ENCODE data around the gene DMAC2. TPM values are rescaled to one million over a fixed set of nuclear protein-coding genes. Genes with fewer than 3 reads are reported as not detected.
A peak's percentile ranks its signal among the peaks of the same experiment; 100 is the strongest.

The DMAC2 gene
- total RNA-seq, 1 experiment from 2014 or later: 77.6 TPM

DNA sequence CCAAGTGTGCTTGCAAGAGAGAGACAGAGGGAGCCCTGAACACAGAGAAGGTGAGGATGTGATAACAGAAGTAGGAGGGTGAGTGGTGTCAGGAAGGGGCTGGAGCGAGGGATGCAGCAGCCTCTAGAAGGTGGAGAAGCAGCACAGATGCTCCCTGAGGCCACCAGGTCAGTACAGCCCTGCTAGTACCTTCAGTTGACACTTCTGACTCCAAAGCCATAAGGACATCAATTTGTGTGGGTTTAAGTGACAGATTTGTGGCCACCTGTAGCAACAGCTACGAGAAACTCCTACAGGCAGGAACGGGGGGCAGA, 10.1 kb upstream of the DMAC2 start:
- no peak; the same call in 1 of the 2 replicates for ATAC-seq
- H3K9me3 Mint-ChIP-seq: no peaks in the 10 kb centered on the region
- DNase-seq (ENCODE audit: low spot score): no peak
- POLR2A ChIA-PET: no interaction called here
- CTCF ChIA-PET: interaction anchor here (0.7 to 10.4 kb wide), 12 partner anchors 10 to 250 kb away, joined by 3 to 310 read pairs (median 18); partner anchors contain the start of gene DMAC2
- no peak overlapping the region for H3K27ac Mint-ChIP-seq
- H3K4me3 Mint-ChIP-seq: no peak overlapping the region
- H3K36me3 Mint-ChIP-seq: no peaks in the 10 kb centered on the region
- TF ChIP-seq, protein P1, sequence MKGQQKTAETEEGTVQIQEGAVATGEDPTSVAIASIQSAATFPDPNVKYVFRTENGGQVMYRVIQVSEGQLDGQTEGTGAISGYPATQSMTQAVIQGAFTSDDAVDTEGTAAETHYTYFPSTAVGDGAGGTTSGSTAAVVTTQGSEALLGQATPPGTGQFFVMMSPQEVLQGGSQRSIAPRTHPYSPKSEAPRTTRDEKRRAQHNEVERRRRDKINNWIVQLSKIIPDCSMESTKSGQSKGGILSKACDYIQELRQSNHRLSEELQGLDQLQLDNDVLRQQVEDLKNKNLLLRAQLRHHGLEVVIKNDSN (CRISPR knock-in tag; IDR thresholded peaks at IDR 0.05): no peak
- TF ChIP-seq NR2C2 (CRISPR knock-in tag; IDR thresholded peaks at IDR 0.05): no peak
- TF ChIP-seq, protein P2, sequence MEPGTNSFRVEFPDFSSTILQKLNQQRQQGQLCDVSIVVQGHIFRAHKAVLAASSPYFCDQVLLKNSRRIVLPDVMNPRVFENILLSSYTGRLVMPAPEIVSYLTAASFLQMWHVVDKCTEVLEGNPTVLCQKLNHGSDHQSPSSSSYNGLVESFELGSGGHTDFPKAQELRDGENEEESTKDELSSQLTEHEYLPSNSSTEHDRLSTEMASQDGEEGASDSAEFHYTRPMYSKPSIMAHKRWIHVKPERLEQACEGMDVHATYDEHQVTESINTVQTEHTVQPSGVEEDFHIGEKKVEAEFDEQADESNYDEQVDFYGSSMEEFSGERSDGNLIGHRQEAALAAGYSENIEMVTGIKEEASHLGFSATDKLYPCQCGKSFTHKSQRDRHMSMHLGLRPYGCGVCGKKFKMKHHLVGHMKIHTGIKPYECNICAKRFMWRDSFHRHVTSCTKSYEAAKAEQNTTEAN (CRISPR knock-in tag; IDR thresholded peaks at IDR 0.05): no peak
- peaks cover 3% of the 10 kb centered on the region for H3K4me1 Mint-ChIP-seq
- H3K27me3 Mint-ChIP-seq (ENCODE audit: low read depth): peaks cover 61% of the 10 kb centered on the region

DNA sequence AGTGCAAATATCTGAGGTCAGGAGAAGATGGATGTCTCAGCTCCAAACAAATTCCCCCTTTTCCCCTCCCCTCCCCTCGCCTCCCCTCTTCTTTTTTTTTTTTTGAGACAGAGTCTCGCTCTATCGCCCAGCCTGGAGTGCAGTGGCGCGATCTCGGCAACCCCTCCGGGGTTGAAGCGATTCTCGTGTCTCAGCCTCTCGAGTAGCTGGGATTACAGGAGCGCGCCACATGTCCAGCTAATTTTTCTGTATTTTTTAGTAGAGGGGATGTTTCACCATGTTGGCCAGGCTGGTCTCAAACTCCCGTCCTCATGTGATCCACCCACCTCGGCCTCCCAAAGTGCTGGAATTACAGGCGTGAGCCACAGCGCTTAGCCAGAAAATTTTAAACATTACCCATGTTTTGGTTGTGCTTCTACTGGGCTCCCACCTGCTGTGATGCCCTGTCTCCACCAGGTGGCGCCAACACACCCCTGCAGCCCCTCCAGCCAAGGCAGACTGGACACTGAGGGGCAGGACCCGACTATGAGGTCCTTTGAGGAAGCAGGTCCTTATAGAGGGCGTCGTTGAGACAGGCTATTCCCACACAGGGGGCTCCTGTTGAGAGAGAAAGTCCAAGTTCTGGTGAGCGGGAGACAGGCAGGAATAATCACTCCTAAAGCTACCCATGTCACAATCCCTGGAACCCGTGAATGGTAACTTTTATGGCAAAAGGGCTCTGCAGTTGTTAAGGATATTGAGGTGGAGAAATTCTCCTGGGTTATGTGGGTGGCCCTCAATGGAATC, 9.6 kb upstream of the DMAC2 start:
- Mint-ChIP-seq H3K4me1 (peaks cover 3% of the 10 kb centered on the region), H3K9me3 (no peaks in the 10 kb centered on the region), H3K36me3 (no peaks in the 10 kb centered on the region), H3K27ac (no peak overlapping the region), H3K27me3 (ENCODE audit: low read depth) (peaks cover 62% of the 10 kb centered on the region), H3K4me3 (peak overlapping the region; percentile 70)
- peak; percentile 89 for DNase-seq (ENCODE audit: low spot score)
- TF ChIP-seq SOX15 (CRISPR knock-in tag; IDR thresholded peaks at IDR 0.05) (no peak), JAZF1 (CRISPR knock-in tag; IDR thresholded peaks at IDR 0.05) (no peak), ATF1 (CRISPR knock-in tag; IDR thresholded peaks at IDR 0.05) (no peak)
- TF ChIP-seq, protein P3, sequence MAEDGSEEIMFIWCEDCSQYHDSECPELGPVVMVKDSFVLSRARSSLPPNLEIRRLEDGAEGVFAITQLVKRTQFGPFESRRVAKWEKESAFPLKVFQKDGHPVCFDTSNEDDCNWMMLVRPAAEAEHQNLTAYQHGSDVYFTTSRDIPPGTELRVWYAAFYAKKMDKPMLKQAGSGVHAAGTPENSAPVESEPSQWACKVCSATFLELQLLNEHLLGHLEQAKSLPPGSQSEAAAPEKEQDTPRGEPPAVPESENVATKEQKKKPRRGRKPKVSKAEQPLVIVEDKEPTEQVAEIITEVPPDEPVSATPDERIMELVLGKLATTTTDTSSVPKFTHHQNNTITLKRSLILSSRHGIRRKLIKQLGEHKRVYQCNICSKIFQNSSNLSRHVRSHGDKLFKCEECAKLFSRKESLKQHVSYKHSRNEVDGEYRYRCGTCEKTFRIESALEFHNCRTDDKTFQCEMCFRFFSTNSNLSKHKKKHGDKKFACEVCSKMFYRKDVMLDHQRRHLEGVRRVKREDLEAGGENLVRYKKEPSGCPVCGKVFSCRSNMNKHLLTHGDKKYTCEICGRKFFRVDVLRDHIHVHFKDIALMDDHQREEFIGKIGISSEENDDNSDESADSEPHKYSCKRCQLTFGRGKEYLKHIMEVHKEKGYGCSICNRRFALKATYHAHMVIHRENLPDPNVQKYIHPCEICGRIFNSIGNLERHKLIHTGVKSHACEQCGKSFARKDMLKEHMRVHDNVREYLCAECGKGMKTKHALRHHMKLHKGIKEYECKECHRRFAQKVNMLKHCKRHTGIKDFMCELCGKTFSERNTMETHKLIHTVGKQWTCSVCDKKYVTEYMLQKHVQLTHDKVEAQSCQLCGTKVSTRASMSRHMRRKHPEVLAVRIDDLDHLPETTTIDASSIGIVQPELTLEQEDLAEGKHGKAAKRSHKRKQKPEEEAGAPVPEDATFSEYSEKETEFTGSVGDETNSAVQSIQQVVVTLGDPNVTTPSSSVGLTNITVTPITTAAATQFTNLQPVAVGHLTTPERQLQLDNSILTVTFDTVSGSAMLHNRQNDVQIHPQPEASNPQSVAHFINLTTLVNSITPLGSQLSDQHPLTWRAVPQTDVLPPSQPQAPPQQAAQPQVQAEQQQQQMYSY (CRISPR knock-in tag; IDR thresholded peaks at IDR 0.05): peak; percentile 63; the same call in 1 of the 2 replicates
- TF ChIP-seq, protein P4, sequence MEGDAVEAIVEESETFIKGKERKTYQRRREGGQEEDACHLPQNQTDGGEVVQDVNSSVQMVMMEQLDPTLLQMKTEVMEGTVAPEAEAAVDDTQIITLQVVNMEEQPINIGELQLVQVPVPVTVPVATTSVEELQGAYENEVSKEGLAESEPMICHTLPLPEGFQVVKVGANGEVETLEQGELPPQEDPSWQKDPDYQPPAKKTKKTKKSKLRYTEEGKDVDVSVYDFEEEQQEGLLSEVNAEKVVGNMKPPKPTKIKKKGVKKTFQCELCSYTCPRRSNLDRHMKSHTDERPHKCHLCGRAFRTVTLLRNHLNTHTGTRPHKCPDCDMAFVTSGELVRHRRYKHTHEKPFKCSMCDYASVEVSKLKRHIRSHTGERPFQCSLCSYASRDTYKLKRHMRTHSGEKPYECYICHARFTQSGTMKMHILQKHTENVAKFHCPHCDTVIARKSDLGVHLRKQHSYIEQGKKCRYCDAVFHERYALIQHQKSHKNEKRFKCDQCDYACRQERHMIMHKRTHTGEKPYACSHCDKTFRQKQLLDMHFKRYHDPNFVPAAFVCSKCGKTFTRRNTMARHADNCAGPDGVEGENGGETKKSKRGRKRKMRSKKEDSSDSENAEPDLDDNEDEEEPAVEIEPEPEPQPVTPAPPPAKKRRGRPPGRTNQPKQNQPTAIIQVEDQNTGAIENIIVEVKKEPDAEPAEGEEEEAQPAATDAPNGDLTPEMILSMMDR (IDR thresholded peaks at IDR 0.05): peak; percentile 96
- TF ChIP-seq, protein P5, sequence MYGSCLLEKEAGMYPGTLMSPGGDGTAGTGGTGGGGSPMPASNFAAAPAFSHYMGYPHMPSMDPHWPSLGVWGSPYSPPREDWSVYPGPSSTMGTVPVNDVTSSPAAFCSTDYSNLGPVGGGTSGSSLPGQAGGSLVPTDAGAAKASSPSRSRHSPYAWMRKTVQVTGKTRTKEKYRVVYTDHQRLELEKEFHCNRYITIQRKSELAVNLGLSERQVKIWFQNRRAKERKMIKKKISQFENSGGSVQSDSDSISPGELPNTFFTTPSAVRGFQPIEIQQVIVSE (CRISPR knock-in tag; IDR thresholded peaks at IDR 0.05; ENCODE audit: borderline replicate concordance): no peak
- ATAC-seq: peak; percentile 94
- ChIA-PET POLR2A (no interaction called here), CTCF (interaction anchor here (0.5 to 10.4 kb wide), 29 partner anchors 9 to 442 kb away, joined by 3 to 310 read pairs (median 5); partner anchors contain the start of genes B3GNT8 and DMAC2)

DNA sequence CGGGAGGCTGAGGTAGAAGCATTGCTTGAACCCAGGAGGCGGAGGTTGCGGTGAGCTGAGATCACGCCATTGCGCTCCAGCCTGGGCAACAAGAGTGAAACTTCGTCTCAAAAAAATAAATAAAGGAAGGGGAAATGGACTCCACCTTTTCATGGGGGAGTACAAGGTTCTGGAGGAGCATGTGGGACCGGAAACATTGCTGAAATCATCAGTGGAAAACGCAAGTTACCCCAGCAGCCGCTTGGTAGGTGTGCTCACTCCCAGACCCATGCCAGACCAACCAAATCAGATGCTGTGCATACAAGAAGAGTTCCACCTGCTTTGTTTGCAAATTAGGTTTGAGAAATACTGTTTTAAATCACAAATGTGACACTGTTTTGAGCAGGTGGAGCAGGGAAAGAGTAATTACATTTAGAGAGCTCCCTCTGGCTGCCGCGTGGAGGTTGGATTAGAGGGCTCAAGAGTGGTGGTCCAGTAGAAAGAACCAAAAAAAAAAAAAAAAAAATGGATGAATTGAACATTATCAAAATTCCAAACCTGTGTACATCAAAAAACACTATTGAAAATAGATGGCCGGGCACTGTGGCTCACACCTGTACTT, 8.1 kb upstream of the DMAC2 start:
- ChIA-PET CTCF (interaction anchor here (0.6 to 10.4 kb wide), 34 partner anchors 8 to 811 kb away, joined by 3 to 310 read pairs (median 5); partner anchors contain the start of genes B3GNT8, COQ8B, DMAC2 and TMEM91), POLR2A (interaction anchor here (0.6 to 0.8 kb wide), 3 partner anchors 9 to 560 kb away, joined by 3 read pairs; no protein-coding TSS in a partner anchor)
- Mint-ChIP-seq H3K4me3 (no peak overlapping the region), H3K4me1 (peaks cover 12% of the 10 kb centered on the region), H3K36me3 (no peaks in the 10 kb centered on the region), H3K27me3 (ENCODE audit: low read depth) (peaks cover 63% of the 10 kb centered on the region), H3K9me3 (no peaks in the 10 kb centered on the region), H3K27ac (no peak overlapping the region)
- DNase-seq (ENCODE audit: low spot score): no peak
- ATAC-seq: no peak
- TF ChIP-seq ZNF671 (CRISPR knock-in tag; IDR thresholded peaks at IDR 0.05) (no peak), SMAD4 (CRISPR knock-in tag; IDR thresholded peaks at IDR 0.05) (no peak), SMAD3 (CRISPR knock-in tag; IDR thresholded peaks at IDR 0.05; ENCODE audit: borderline replicate concordance) (no peak)
- TF ChIP-seq, protein P6, sequence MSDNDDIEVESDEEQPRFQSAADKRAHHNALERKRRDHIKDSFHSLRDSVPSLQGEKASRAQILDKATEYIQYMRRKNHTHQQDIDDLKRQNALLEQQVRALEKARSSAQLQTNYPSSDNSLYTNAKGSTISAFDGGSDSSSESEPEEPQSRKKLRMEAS (CRISPR knock-in tag; IDR thresholded peaks at IDR 0.05): no peak
- TF ChIP-seq, protein P7, sequence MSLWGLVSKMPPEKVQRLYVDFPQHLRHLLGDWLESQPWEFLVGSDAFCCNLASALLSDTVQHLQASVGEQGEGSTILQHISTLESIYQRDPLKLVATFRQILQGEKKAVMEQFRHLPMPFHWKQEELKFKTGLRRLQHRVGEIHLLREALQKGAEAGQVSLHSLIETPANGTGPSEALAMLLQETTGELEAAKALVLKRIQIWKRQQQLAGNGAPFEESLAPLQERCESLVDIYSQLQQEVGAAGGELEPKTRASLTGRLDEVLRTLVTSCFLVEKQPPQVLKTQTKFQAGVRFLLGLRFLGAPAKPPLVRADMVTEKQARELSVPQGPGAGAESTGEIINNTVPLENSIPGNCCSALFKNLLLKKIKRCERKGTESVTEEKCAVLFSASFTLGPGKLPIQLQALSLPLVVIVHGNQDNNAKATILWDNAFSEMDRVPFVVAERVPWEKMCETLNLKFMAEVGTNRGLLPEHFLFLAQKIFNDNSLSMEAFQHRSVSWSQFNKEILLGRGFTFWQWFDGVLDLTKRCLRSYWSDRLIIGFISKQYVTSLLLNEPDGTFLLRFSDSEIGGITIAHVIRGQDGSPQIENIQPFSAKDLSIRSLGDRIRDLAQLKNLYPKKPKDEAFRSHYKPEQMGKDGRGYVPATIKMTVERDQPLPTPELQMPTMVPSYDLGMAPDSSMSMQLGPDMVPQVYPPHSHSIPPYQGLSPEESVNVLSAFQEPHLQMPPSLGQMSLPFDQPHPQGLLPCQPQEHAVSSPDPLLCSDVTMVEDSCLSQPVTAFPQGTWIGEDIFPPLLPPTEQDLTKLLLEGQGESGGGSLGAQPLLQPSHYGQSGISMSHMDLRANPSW (CRISPR knock-in tag; conservative IDR thresholded peaks at IDR 0.05; ENCODE audit: low read depth): no peak
